MCF 10A (cell line): Measurements from ENCODE around the gene KRTAP12-1. TPM values are rescaled to one million over a fixed set of nuclear protein-coding genes. Genes with fewer than 3 reads are reported as not detected.

ENCODE experiments used
- BruUV-seq: library from RNA; stranded (reverse); fragments of 400-500 nt; replicated peaks from 2 replicates; lab custom pipeline; 2021; lab: Mats Ljungman, UMichigan
- CTCF ChIA-PET: fragments of 300-600 bp; sonication (Branson Sonifier 250); formaldehyde crosslinking; extraction: SDS; loops from one replicate; lab custom pipeline; 2021; ENCODE audit warnings: antibody characterized with exemption, inconsistent platforms; lab: Yijun Ruan, JAX
- POLR2A ChIA-PET: fragments of 300-600, 350-650 bp; sonication (Branson Sonifier 250); formaldehyde crosslinking; extraction: SDS; loops from one replicate; lab custom pipeline; 2020; ENCODE audit warnings: antibody characterized with exemption, inconsistent platforms; lab: Yijun Ruan, JAX
- DNase-seq: peaks from one replicate; pipeline ENCODE4 v3.0.0-alpha.2; 2018; ENCODE audit not compliant: unreplicated experiment
- H3K27ac Mint-ChIP-seq: one replicate; pipeline ENCODE4 v1.8.0; 2022; ENCODE audit warnings: mild to moderate bottlenecking, low read depth, mixed read lengths; ENCODE audit not compliant: unreplicated experiment
- H3K27me3 Mint-ChIP-seq: one replicate; pipeline ENCODE4 v1.8.0; 2022; ENCODE audit warnings: mixed read lengths; ENCODE audit not compliant: insufficient read depth, unreplicated experiment
- H3K36me3 Mint-ChIP-seq: one replicate; pipeline ENCODE4 v1.8.0; 2022; ENCODE audit warnings: mild to moderate bottlenecking, moderate library complexity, mixed read lengths; ENCODE audit not compliant: insufficient read depth, unreplicated experiment
- H3K4me1 Mint-ChIP-seq: one replicate; pipeline ENCODE4 v1.8.0; 2022; ENCODE audit warnings: mixed read lengths; ENCODE audit not compliant: insufficient read depth, unreplicated experiment
- H3K4me3 Mint-ChIP-seq: one replicate; pipeline ENCODE4 v1.8.0; 2022; ENCODE audit warnings: mild to moderate bottlenecking, moderate library complexity, mixed read lengths; ENCODE audit not compliant: unreplicated experiment
- H3K9me3 Mint-ChIP-seq: one replicate; pipeline ENCODE4 v1.8.0; 2022; ENCODE audit warnings: mixed read lengths; ENCODE audit not compliant: unreplicated experiment
- intact Hi-C: fragments of 100-400 bp; cut with micrococcal nuclease; formaldehyde crosslinking; loops from 2 replicates; pipeline ENCODE4 v1.14.1; 2022
- total RNA-seq: library from RNA; stranded (reverse); gene quantifications from 2 replicates; pipeline ENCODE4 v1.2.3, GENCODE V29; 2022
- TF ChIP-seq, protein P1 (sequence below): fragments of 200-600 bp; IDR thresholded peaks from one replicate; pipeline ENCODE4 v1.8.0; 2022; ENCODE audit warnings: antibody characterized with exemption, mild to moderate bottlenecking; ENCODE audit not compliant: unreplicated experiment

KRTAP12-1 gene
- total RNA-seq, 1 experiment from 2014 or later: not detected

DNA sequence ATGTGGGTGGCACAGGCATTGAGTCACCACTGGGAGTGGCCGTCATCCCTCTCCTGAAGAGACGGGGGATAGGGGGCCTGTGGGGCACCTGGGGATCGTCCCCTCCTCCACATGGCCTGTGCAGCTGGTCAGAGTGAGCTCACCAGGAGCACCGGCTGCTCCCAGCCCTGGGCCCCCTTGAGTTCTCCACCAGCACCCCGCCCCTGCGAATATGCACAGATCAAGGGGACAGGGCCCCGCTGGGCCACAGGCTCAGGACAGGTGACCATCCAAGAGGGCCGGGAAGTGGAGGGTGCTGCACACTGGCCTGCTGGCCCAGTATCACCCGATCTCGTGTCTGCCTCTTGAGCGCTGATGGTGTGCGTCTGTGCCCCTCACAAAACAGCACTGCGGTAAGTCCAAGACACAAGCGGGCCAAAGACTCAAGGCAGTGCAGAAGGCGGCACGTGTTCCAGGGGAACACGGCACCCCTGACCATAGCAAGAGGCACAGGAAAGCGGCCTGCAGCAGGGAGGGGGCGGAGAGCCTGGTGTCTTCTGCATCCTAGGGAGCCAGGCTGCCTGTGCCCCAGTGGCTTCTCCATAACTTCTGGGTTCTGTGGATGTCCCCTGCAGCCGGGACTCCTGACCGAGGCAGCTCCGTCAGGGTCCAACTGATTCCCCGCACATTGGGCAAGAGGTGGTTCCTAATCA, 47.5 kb upstream of the KRTAP12-1 start:
- peaks cover 6% of the 10 kb centered on the region for H3K36me3 Mint-ChIP-seq
- H3K27me3 Mint-ChIP-seq: peaks cover 71% of the 10 kb centered on the region

DNA sequence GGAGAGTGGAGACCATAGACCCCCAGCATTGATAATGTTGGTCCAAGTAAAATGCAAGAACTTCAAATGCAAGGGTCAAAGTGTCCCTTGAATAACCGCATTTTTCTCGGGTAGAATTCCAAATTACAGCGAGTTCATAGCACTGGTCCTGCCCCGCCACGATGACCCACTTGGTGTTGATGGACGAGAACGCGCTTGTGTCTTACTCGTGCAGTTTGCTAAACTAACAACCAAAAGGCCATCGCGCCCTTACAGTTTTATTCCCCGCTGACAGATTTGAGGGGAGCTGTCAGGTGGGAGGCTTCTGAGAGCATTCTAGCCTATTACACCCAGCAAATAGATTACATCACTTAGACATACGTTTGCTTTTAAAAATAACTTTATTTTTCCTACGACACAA, 46.8 kb upstream of the KRTAP12-1 start:
- no peak overlapping the region for H3K4me3 Mint-ChIP-seq
- no peak for DNase-seq
- TF ChIP-seq, protein P1, sequence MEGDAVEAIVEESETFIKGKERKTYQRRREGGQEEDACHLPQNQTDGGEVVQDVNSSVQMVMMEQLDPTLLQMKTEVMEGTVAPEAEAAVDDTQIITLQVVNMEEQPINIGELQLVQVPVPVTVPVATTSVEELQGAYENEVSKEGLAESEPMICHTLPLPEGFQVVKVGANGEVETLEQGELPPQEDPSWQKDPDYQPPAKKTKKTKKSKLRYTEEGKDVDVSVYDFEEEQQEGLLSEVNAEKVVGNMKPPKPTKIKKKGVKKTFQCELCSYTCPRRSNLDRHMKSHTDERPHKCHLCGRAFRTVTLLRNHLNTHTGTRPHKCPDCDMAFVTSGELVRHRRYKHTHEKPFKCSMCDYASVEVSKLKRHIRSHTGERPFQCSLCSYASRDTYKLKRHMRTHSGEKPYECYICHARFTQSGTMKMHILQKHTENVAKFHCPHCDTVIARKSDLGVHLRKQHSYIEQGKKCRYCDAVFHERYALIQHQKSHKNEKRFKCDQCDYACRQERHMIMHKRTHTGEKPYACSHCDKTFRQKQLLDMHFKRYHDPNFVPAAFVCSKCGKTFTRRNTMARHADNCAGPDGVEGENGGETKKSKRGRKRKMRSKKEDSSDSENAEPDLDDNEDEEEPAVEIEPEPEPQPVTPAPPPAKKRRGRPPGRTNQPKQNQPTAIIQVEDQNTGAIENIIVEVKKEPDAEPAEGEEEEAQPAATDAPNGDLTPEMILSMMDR: no peak
- ChIA-PET POLR2A (no interaction called here), CTCF (no interaction called here)
- BruUV-seq: no TSS peak
- peaks cover 4% of the 10 kb centered on the region for H3K4me1 Mint-ChIP-seq
- H3K27me3 Mint-ChIP-seq: peaks cover 79% of the 10 kb centered on the region
- intact Hi-C loops: no loop called here
- peaks cover 6% of the 10 kb centered on the region for H3K36me3 Mint-ChIP-seq
- H3K9me3 Mint-ChIP-seq: no peaks in the 10 kb centered on the region
- no peak overlapping the region for H3K27ac Mint-ChIP-seq

More for the DNA sequence above, 47.5 kb upstream of the KRTAP12-1 start:
- no peak for DNase-seq
- Mint-ChIP-seq H3K4me3 (no peak overlapping the region), H3K4me1 (peaks cover 4% of the 10 kb centered on the region), H3K9me3 (no peaks in the 10 kb centered on the region), H3K27ac (no peak overlapping the region)
- no TSS peak for BruUV-seq
- intact Hi-C loops: no loop called here
- POLR2A ChIA-PET: no interaction called here
- TF ChIP-seq, protein P1: no peak
- CTCF ChIA-PET: interaction anchor here (0.6 to 1.8 kb wide), 2 partner anchors 13 to 146 kb away, joined by 3 to 4 read pairs; no protein-coding TSS in a partner anchor

DNA sequence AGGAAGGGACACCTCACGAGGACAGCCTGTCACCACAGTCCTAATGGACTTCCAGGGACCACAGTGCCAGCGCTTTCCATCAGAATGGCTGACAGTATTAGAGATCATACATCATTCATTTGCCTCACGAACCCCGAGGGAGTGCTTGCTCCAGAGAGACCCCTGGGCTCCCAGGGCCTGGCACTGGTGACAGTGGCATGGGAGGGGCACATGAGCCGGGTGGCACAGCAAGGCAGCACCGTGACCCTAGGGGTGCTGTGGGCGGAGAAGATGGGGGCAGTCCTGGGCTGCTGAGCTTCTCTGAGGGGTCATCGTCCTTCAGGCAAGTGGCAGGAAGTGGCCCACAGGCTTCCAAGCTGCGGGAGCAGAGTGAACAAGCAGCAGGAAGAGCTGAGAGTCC, 45.8 kb upstream of the KRTAP12-1 start:
- TF ChIP-seq, protein P1: no peak
- Mint-ChIP-seq H3K4me1 (peaks cover 4% of the 10 kb centered on the region), H3K27ac (no peak overlapping the region), H3K36me3 (peaks cover 6% of the 10 kb centered on the region), H3K4me3 (no peak overlapping the region), H3K27me3 (peaks cover 86% of the 10 kb centered on the region), H3K9me3 (no peaks in the 10 kb centered on the region)
- no TSS peak for BruUV-seq
- ChIA-PET POLR2A (interaction anchor here (1.0 kb wide), 1 partner anchor 16 kb away, joined by 4 read pairs; the partner anchor contains the start of gene TSPEAR), CTCF (interaction anchor here (0.6 kb wide), 1 partner anchor 51 kb away, joined by 3 read pairs; no protein-coding TSS in a partner anchor)
- DNase-seq: no peak
- intact Hi-C loops: no loop called here

DNA sequence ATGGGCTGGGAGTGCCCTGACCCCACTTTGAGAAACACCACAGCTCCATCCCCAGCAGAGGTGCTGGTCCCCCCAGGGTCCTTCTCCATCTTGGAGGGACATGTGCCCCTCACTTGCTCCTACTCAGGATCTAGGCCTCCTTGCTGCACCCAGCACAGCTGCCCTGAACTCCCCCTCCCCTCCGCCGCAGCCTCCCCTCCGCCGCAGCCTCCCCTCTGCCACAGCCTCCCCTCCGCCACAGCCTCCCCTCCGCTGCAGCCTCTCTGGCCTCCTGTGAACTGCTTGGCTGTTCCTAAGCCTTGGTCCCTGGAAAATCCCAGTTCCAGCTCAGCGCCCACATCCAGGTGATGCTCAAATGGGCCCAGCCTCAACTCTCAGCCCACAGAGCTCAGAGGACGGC, 45.4 kb upstream of the KRTAP12-1 start:
- POLR2A ChIA-PET: interaction anchor here (1.0 to 1.1 kb wide), 2 partner anchors 16 to 18 kb away, joined by 3 to 4 read pairs; partner anchors contain the start of gene TSPEAR
- CTCF ChIA-PET: interaction anchor here (0.6 to 0.7 kb wide), 2 partner anchors 50 to 133 kb away, joined by 3 read pairs; no protein-coding TSS in a partner anchor
- peaks cover 6% of the 10 kb centered on the region for H3K36me3 Mint-ChIP-seq

More for the DNA sequence above, 45.4 kb upstream of the KRTAP12-1 start:
- H3K4me3 Mint-ChIP-seq: no peak overlapping the region
- peaks cover 87% of the 10 kb centered on the region for H3K27me3 Mint-ChIP-seq
- no TSS peak for BruUV-seq
- TF ChIP-seq, protein P1: no peak
- peaks cover 4% of the 10 kb centered on the region for H3K4me1 Mint-ChIP-seq
- intact Hi-C loops: no loop called here
- DNase-seq: no peak
- H3K9me3 Mint-ChIP-seq: no peaks in the 10 kb centered on the region
- H3K27ac Mint-ChIP-seq: no peak overlapping the region
